GM21381 (cell line): Measurements from ENCODE around the gene PRMT7.

Experiments
- ATAC-seq: cut with Tn5 transposase; IDR thresholded peaks from one replicate; pipeline ENCODE4 v1.9.1; 2021; ENCODE audit warnings: mild to moderate bottlenecking, moderate library complexity; ENCODE audit not compliant: unreplicated experiment

Gene PRMT7

GRCh38 chr16:68361485-68361884, 50.7 kb downstream of the PRMT7 start:
- no peak for ATAC-seq

GRCh38 chr16:68362262-68362913, 51.6 kb downstream of the PRMT7 start:
- no peak for ATAC-seq

- ATAC-seq, result no peak
These were observed 52.3 kb downstream of the PRMT7 start for GRCh38 chr16:68362947-68363657.

GRCh38 chr16:68363658-68364521, 53.1 kb downstream of the PRMT7 start:
- ATAC-seq, result no peak

DNA sequence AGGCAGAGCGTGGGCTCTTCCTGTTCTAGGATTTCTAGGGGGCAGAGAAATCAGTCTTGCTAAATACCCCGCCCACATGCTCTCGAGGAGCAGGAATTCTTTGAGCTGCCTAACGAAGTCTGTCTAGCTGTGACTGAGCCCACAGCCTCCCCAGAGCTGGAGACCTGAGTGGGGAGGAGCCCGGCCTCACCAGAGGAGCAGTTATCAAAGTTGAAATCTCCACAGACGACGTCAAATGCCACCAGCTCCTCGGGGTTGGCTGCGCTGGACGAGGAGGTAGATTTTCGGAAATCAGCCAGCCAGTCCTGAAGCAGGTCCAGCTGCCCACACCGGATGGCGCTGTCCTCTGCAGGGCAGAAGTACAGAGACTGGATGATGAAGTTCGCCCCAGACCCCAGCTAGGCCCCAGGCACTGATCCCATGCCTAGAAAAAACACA, 53.8 kb downstream of the PRMT7 start:
- no peak for ATAC-seq

GRCh38 chr16:68365167-68365817, 54.5 kb downstream of the PRMT7 start:
- ATAC-seq, result no peak

- ATAC-seq, result no peak
These were observed 55.2 kb downstream of the PRMT7 start for GRCh38 chr16:68366062-68366461.

- ATAC-seq, result no peak
These were observed 56.2 kb downstream of the PRMT7 start for GRCh38 chr16:68367030-68367429.

DNA sequence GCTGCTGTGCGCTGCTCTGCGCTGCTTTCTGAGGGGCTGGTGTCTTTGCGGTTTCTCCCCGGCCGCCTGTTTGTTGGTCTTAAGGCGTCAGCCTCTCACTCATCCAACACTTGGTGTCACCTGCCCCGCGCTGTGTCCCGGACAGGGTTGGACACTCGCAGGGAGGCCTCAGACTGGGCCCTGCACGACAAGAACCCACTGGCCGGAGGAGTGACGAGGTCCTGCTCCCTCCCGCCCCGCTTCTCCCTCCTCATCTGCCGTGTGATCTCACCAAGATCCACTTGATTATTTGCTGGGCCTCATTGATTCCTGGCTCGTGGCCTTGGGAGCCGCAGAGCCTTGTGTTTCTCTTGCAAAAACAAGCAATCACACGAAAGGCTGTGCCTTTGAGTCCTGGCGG, 56.6 kb downstream of the PRMT7 start:
- ATAC-seq, result no peak

GRCh38 chr16:68367891-68368290, 57.1 kb downstream of the PRMT7 start:
- ATAC-seq, result no peak

DNA sequence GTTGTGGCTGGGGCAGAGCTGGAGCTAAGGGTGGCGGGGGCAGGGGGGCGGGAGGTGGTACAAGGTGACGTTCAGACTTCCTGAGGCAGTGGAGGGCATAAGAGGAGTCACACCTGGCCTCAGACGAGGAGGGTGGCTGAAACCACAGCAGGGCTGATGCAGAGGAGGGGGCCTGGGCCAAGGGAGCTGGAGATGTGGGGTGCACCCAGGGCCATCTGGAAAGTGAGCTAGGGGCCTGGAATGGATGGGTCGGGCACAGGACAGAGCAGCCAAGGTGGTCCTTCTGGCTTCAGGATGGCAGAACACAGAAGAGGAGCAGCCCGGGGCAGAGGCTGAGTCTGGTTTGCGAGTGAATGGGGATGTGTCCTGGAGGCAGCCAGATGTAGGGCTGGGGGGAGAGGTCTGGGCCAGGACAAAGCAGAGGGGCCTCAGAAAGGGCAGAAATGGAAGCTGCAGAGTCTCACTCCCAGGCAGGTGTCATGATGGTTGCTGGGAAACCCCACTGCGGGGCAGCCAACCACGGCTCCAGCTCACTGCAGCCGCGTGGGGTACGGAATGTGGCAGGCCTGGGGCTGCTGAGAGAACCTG, 57.6 kb downstream of the PRMT7 start:
- no peak for ATAC-seq

GRCh38 chr16:68369168-68369567, 58.3 kb downstream of the PRMT7 start:
- no peak for ATAC-seq

- peak; percentile 57 for ATAC-seq
These were observed 59.1 kb downstream of the PRMT7 start for GRCh38 chr16:68369697-68370580.

DNA sequence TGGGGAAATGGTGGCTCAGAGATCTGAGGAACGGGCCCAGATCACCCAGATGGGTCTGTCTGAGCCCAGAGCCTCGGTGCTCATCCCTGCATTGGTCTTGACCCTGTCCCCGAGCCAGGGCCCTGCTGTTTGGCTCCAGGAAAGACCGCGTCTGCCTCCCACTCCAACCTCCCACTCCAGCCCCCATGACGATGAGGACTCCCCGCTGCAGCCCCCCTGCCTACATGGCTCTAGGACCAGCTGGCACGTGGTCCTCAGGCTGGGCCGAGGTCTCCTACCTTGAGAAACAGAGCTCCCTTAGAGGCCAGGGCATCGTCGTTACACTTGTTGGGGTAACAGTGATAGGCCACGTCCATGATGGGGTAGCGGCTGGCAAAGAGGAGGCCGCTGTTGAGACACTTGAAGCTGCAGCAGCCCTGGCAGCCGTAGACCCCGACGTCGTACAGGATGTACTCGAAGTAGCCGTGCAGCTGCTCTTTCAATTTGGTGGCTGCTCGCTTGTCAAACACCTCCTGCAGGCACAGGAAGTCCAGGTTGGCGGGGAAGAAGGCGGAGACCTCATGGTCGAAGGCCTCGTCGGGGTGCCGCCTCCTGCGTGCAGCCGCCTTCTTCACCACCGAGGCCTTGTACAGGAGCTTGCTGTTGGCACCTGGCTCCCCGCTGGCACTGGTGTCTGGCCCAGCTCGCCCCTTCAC, 59.9 kb downstream of the PRMT7 start:
- ATAC-seq, result no peak

- no peak for ATAC-seq
These were observed 60.4 kb downstream of the PRMT7 start for GRCh38 chr16:68371276-68371651.

- no peak for ATAC-seq
These were observed 61.0 kb downstream of the PRMT7 start for GRCh38 chr16:68371706-68372380.

- no peak for ATAC-seq
These were observed 61.5 kb downstream of the PRMT7 start for GRCh38 chr16:68372381-68372720.

- ATAC-seq, result no peak
These were observed 62.0 kb downstream of the PRMT7 start for GRCh38 chr16:68372806-68373205.
